GM12878 (cell line): ENCODE data around the gene PTPRN2.

ENCODE experiments used
- ASH2L ChIP-seq: fragments of 300-600, 200-600 bp; sonication (generic); IDR thresholded peaks from 2 replicates; pipeline ENCODE4 v1.6.1; 2017; ENCODE audit warnings: low read depth, mild to moderate bottlenecking, borderline replicate concordance
- BMI1 ChIP-seq: fragments of 450-650 bp; IDR thresholded peaks from 2 replicates; pipeline ENCODE4 v1.6.1; 2016; ENCODE audit warnings: mild to moderate bottlenecking, moderate library complexity, borderline replicate concordance
- CTCF ChIP-seq, 3 experiments: IDR thresholded peaks in 2 of 3; conservative IDR thresholded peaks in 1 of 3; 2 replicates each; pipeline ENCODE4 v1.5.1; 2011; ENCODE audit warnings: low read depth in 3 of 3, low read length in 3 of 3, mild to moderate bottlenecking in 3 of 3, control low read depth in 2 of 3, moderate library complexity in 2 of 3, inconsistent platforms in 1 of 3, mixed read lengths in 1 of 3; ENCODE audit not compliant: control insufficient read depth in 2 of 3, insufficient read depth in 1 of 3; ENCODE audit errors: extremely low read depth in 1 of 3
- HDAC6 ChIP-seq: fragments of 200-600 bp; sonication (generic); IDR thresholded peaks from one replicate; pipeline ENCODE4 v1.8.0; 2017; ENCODE audit warnings: antibody characterized with exemption; ENCODE audit not compliant: unreplicated experiment
- IKZF1 ChIP-seq: fragments of 450-650 bp; conservative IDR thresholded peaks from 2 replicates; pipeline ENCODE4 v1.6.1; 2017; ENCODE audit warnings: antibody characterized with exemption, mild to moderate bottlenecking
- ZNF274 ChIP-seq: IDR thresholded peaks from one replicate; pipeline ENCODE4 v1.8.0; 2011; ENCODE audit not compliant: insufficient read length, insufficient read depth
- ZSCAN29 ChIP-seq: fragments of 450-650 bp; IDR thresholded peaks from 2 replicates; pipeline ENCODE4 v1.6.1; 2017; ENCODE audit warnings: mild to moderate bottlenecking, moderate library complexity

GRCh38 chr7:157738066-157738460 lies 849.6 kb downstream of the PTPRN2 start:
- TF ChIP-seq IKZF1 (no peak), ASH2L (no peak), CTCF (IDR thresholded peaks at IDR 0.05 in 2 of 3, conservative IDR thresholded peaks at IDR 0.05 in 1 of 3; ENCODE audit: control insufficient read depth in 2 of 3, extremely low read depth in 1 of 3, insufficient read depth in 1 of 3, low read depth in 3 of 3, low read length in 3 of 3) (no peak), ZSCAN29 (no peak), HDAC6 (no peak), ZNF274 (no peak), BMI1 (no peak)
